Right renal cortex interstitium (tissue), 3 donors: ENCODE data around the gene IFT57. TPM values are rescaled to one million over a fixed set of nuclear protein-coding genes. Genes with fewer than 3 reads are reported as not detected.

Source experiments
- DNase-seq, 3 donors: peaks; one replicate each; pipeline ENCODE4 v3.0.0-alpha.2; 2013; ENCODE audit warnings: low read depth in 3 of 3, low spot score in 2 of 3
- polyA plus RNA-seq, 3 donors: library from polyadenylated mRNA; unstranded; fragments of 120-200 nt; gene quantifications; one replicate each; pipeline ENCODE4 v1.2.1, GENCODE V29; 2013; ENCODE audit not compliant: insufficient read length in 3 of 3

IFT57 gene
- polyA plus RNA-seq, 3 donors = 94.6 to 105 (median 102) TPM

DNA sequence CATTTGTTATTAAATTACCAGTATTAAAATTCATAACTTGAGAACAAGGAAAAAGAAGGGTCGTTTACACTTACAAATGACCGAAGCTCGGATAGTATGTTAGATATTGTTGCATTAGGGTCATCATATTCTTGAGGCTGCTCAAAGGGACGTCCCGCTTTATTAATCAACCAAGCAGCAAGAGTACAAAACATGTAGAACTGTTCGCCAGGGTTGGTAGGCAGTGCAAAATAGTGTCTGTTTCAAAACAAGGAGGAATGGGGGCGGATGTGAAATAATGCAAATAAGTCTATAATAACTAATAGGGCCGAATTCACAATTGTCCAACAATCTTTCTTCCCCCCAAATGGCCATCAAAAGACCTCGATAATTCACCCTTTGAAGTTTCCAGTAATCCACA lies 2.9 kb downstream of the IFT57 start:
- DNase-seq = no peak

DNA sequence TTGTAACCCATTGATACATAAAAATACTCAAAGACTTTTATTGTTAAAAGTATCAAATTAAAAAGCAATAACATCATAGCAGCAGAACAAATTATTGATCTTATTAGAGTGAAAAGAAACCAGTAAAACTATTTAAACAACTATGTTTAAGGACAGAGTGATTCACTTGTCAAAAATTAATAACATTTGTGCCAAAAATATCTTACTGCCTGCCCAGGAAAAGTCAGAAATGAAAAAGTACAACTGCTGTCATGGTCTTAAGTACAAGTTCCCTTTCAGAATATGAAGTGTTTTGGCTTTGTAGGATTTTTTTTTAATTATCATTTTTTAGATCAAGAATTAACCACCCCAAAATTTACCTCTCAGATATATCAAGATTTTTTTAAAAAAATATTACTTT lies 3.4 kb downstream of the IFT57 start:
- DNase-seq = no peak

DNA sequence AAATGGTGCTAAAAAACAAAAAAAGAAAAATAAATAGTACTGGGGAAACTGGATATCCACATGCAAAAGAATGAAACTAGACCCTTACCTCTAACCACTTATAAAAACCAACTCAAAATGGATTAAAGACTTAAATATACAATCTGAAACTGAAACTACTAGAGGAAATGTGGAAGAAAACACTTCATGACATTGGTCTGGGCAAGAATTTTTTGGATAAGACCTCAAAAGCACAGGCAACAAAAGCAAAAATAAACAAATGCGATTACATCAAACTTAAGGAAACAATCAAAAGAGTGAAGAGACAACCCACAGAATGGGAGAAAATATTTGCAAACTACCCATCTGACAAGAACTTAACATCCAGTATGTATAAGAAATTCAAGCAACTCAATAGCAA lies 6.4 kb downstream of the IFT57 start:
- DNase-seq = no peak

- DNase-seq = no peak
Observed at GRCh38 chr3:108209579-108209978, 12.6 kb downstream of the IFT57 start.

DNA sequence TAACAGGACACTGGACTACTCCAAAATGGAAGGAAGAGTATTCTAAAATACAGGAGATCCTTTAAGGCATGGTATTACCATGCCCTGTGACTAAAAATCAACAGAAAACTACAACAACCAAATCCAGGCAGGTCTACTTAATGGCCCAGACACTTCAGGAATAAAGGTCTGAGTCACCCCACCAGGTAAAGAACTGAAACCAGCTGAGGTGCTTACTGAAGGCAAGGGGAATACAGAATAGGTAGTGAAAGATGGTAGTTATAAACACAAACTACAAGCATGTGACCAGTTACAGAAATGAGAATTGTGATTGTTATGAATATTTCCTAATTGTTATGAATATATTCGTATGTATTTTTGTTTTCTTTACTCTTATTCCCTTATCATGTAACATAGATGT lies 13.4 kb downstream of the IFT57 start:
- DNase-seq = no peak

- no peak for DNase-seq
Observed at GRCh38 chr3:108202834-108203233, 19.4 kb downstream of the IFT57 start.

DNA sequence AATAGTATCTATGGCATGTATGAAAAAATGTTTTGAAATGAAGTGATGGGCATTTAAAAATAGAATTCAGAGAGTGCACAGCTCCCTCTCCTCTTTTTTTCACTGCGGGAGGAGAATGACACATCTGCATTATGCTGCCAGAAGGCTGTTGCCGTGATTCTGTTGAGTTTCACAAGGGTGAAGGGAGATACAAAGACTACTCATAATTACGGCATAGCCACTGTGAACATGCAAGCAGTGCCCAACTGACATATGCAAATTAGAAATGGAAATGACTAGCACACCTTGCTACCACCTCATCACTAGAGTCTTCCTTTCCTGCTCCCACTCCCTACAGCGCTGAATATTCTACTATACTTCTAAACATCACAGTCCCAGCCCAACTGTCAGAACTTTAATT lies 20.1 kb downstream of the IFT57 start:
- DNase-seq = no peak

DNA sequence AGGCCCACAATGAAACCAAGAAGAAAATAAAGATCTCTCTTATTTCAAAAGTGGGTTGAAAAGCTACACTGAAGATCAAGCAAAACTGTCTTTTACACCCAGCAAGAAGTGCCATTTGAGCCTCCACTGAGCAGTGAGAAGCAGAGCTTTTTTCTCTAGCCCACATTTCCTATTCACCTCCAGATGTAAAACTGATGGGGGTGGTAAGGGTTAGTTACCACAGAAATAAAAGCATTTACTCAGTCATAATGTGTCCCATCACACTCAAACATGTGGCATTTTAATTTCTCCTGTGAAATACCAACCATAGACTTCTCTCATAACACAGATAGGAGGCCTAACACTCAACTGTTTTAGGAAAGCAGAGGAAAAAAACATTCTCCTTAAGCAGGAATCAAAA lies 21.0 kb downstream of the IFT57 start:
- no peak for DNase-seq

DNA sequence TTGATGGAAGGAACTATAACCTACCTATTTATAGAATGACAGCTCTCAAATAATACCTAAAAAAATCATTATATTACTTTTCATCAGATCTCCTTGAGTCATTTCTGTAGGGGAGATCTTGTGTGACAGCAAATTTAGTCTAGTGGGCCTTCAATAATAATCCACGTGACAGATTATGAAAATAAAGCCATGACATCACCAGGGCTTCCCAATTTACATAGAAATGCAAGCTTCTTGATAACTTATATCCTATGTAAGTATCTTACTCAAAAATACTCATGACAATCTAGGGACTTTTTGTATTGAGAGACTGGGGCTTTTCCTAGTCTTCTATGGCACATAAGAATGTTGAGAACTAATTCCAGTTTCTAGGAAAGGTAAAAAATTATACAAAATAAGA lies 21.6 kb downstream of the IFT57 start:
- no peak for DNase-seq

DNA sequence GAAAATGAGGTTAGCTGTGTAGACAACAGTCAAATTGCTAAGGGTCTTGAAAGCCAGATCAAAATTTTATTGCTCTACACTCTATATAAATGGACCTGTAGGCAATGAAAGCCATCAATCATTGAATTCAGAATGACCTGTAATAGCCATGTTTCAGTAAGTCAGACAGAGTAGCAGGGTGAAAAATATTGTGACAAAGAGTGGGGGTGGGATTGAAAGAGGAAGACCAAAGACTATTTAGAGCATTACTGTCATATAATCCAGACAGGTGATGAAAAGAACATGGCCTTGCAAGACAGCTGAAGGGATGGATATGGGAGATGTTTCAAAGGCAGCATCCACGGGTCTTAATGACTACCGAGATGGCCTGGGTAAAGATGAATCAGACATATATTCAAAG lies 22.2 kb downstream of the IFT57 start:
- no peak for DNase-seq

DNA sequence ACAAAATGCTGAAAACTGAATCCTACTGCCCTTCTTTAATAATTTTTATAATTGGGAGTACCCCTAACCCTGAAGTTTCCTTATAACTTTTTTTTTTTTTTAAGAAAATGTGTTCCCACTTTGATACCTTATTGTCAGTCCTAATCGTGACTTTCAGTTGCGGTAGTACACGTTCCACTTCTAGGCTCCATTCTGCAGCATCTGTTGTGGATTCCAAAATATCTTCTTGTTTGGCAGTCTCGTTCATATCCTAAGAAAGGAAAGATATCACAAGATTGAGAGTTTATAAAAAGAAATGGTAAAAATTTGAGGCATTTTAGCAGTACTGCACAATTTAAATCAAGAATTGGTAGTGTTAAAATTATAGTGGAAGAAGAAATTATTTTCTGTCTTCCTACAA lies 30.8 kb downstream of the IFT57 start:
- no peak for DNase-seq

GRCh38 chr3:108190346-108190745 lies 31.9 kb downstream of the IFT57 start:
- no peak for DNase-seq

DNA sequence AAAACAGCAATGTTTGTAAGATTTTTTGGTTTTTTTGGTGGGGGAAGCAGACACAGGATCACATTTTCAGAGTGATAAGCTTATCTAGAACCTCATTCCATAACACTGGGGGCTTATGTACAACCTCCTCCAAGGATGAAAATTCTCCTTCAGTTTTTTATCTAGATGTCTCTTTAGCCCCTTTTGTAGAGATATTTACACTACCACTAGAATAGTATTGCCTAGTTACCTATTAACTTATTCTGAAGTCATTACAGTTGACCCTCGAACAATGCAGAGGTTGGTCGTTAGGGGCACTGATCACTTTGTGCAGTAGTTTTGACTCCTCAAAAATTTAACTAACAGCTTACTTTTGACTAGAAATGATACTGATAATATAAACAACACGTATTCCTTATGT lies 32.8 kb downstream of the IFT57 start:
- no peak for DNase-seq

DNA sequence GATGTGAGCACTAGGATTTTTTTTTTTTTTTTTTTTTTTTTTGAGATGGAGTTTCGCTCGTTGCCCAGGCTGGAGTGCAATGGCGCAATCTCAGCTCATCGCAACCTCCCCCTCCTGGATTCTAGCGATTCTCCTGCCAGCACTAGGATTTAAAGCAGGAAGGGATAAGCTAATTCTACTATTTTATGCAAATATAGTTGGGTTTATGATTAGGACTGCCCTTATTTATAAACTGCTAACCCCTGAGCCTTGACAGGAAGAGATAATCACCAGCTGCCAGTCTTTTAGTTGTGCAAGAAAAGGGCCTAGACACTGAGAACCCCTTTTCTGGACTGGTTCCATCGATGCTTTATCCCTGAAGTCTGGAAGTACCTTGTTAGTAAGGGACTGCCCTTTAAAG lies 36.7 kb downstream of the IFT57 start:
- DNase-seq = no peak

DNA sequence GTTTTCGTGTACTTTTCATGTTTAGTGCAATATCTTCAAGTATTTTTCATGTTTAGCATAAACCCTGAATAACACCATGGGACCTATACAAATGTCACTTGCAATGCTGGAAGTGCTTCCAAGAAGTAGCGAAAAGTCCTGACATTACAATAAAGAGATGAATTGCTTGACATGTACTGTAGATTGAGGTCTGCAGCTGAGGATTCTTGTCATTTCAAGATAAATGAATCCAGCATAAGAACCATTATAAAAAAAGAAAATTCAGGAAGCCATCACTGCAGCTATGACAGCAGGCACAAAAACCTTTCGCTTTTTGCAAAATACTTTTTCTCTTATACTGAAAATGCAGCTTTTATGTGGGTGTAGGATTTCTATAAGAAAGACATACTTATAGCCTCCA lies 37.4 kb downstream of the IFT57 start:
- DNase-seq = no peak

DNA sequence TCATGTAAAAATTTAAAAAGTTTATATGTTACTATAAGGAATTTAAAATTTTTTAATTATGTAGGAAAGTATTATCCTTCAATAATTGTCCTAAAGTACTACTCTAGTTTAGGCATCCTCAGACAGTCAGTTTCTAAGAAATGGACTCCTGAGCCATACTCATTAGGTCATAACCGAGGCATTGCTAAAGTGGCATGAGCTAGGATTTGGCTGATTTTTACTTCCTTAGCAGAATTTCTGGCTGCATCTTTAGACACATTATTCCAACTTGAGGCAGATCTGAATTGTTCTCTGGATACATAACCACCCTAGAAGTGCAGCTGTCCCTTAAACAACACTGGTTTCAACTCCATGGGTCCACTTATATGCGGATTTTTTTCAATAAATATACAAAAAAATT lies 38.3 kb downstream of the IFT57 start:
- DNase-seq = no peak

GRCh38 chr3:108183181-108183580 lies 39.0 kb downstream of the IFT57 start:
- no peak for DNase-seq

GRCh38 chr3:108182339-108182738 lies 39.9 kb downstream of the IFT57 start:
- no peak for DNase-seq

GRCh38 chr3:108181172-108181571 lies 41.1 kb downstream of the IFT57 start:
- DNase-seq = no peak

- no peak for DNase-seq
Observed at GRCh38 chr3:108180194-108180593, 42.0 kb downstream of the IFT57 start.

GRCh38 chr3:108178676-108179075 lies 43.5 kb downstream of the IFT57 start:
- no peak for DNase-seq

DNA sequence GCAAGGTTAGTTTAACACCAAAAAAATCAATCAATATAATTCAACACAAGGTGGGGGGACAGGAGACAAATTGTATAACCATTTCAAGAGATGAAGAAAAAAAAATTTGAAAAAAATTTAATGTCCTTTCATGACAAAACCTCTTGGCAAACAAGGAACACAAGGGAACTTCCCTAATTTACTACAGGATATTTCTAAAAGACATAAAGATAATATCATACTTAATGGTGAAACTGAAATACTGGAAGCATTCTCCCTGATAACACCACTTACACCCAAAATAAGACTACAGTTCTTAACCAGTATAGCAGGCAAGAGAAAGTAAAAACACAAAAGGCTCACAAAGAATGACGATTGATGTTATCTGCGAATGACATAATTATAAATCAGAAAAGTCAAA lies 44.7 kb downstream of the IFT57 start:
- DNase-seq = no peak

DNA sequence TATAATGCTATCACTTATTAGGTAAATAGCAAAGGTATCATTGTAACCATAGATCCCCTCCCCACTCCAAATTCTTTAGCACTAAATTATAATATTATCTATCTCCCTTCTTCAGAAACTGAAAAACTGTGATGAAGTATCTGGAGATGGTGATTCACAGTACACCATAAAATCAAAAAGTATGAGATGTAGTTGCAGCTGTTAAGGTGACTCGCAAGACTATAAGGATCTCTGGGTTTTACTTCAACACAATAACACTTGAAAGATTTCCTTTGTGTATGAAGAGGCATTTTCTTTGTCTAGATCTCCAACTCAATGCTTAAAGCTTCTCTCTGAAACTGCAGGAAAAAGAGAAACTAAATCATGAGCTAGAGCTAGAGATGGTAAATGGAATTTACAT lies 46.9 kb downstream of the IFT57 start:
- DNase-seq = no peak

DNA sequence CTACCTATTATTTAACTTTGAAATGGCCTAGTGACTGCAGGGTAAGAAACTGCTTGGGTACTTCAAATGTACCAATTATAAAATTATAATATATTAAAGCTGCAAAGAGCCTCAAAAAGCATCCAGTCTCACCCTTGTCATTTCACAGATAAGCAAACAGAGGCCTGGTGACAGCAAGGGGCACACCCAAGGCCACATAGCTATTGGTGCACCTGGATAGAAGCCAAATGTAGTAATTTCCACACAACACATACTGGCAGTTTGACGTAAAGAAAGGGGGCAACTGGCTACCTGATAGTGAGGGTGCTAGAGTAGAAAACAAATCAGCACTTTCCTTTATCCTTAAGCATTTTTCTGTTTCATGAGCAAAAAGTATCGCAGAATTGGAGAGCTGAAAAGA lies 51.1 kb downstream of the IFT57 start:
- DNase-seq = no peak
